HG03097 (cell line): ENCODE results near the gene SPEF2.

Source experiments
- ATAC-seq: cut with Tn5 transposase; IDR thresholded peaks from one replicate; pipeline ENCODE4 v1.9.1; 2021; ENCODE audit not compliant: unreplicated experiment, low FRiP score

Gene SPEF2

GRCh38 chr5:35709688-35710087, 92.0 kb downstream of the SPEF2 start:
- no peak for ATAC-seq

DNA sequence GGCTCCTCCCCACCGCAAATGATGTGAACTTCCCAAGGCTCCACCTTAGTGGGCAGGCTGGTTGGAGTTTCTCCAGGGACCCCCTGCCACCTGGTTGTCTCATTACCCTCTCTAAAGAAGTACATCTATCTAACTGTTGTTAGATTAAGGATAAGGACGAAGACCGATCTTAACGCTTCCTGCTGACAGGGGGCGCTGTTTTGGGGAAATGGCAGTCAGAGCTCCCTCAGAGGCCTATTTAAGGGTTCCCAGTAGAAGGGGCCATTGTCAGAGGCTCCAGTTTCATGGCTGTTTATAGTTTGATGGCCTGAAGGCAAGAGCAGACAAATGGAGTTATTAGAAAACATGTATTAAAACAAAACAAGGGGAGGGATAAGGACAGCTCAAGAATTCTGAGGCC, 100.1 kb downstream of the SPEF2 start:
- ATAC-seq = no peak

DNA sequence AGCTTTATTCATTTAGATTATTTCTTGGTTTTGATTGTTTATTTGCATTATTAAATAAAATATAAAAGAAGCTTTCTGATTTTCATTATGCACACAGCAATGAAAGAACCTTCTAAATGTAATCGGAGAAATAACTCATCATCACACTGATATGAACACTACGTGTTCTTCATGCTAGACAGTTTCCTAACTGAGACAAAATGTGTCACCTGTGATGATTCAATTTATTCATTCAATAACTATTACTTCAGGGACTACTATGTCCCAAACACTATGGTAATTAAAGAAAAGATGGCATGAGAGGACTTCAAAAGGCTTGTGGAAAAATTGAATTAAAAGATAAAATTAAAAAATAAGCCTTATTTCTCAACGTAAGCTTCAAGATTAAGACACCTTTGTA, 118.1 kb downstream of the SPEF2 start:
- no peak for ATAC-seq

DNA sequence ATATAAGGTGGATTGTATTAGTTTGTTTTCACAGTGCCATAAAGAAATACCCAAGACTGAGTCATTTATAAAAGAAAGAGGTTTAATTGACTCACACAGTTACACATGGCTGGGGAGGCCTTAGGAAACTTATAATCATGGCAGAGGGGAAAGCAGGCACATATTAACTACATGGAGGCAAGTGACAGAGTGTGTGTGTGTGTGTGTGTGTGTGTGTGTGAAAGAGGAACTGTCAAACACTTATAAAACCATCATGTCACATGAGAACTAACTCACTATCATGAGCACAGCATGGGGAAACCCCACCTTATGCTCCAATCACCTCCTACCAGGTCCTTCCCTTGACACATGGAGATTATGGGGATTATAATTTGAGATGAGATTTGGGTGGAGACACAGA, 118.6 kb downstream of the SPEF2 start:
- no peak for ATAC-seq

GRCh38 chr5:35741126-35741716, 123.6 kb downstream of the SPEF2 start:
- ATAC-seq = no peak

- ATAC-seq = no peak
Observed at GRCh38 chr5:35741971-35742370, 124.3 kb downstream of the SPEF2 start.

DNA sequence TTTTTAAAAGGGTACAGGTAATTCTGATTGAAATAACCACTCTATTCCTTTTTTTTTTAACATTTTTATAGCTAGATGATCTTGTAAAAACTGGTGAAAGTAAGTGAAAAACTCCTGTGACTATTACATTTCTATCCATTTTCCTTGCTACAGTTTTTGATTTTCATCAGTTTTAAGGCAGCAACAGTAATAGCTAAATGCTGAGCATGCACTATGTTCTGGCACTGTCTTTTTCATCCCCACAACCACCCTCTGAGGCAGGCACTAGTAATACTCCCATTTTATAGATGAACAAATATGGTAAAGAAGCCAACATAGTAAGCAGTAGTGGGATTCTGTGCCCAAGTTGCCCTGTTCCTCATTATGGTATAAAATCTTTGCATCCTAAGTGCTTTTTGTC, 126.0 kb downstream of the SPEF2 start:
- no peak for ATAC-seq

- ATAC-seq = no peak
Observed at GRCh38 chr5:35745193-35745592, 127.5 kb downstream of the SPEF2 start.

GRCh38 chr5:35745660-35746059, 128.0 kb downstream of the SPEF2 start:
- ATAC-seq = no peak

DNA sequence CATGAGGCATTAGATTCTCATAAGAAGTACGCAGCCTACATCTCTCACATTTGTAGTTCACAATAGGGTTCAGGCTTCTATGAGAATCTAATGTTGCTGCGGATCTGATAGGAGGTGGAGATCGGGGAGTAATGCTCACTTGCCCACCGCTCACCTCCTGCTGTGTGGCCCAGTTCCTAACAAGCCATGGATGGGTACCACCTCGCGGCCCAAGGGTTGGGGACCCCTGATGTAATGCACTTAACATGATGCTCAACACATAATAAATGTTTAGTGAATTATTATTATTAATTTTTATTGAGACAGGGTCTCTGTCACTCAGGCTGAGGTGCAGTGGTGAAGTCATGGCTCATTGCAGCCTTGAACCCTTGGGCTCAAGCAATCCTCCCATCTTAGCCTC, 134.3 kb downstream of the SPEF2 start:
- no peak for ATAC-seq

DNA sequence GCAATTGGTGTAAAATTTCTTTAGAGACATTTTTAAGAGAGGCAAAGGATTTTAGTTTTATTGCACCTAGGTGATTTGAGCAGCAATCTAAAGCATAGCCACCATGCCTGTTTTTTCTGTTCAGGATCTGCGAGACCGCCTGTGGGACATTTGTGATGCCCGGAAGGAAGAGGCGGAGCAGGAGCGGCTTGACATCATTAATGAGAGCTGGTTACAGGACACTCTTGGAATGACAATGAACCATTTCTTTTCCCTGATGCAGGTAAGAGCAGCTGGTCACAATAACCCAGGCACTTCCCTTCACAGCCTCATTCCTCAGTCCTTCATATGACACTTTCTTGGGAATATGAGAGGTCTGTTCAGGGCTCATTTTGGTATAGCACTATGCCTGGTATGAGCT, 135.8 kb downstream of the SPEF2 start:
- no peak for ATAC-seq

GRCh38 chr5:35754481-35754880, 136.8 kb downstream of the SPEF2 start:
- no peak for ATAC-seq

GRCh38 chr5:35755966-35756365, 138.3 kb downstream of the SPEF2 start:
- no peak for ATAC-seq

- no peak for ATAC-seq
Observed at GRCh38 chr5:35758151-35758724, 140.6 kb downstream of the SPEF2 start.

DNA sequence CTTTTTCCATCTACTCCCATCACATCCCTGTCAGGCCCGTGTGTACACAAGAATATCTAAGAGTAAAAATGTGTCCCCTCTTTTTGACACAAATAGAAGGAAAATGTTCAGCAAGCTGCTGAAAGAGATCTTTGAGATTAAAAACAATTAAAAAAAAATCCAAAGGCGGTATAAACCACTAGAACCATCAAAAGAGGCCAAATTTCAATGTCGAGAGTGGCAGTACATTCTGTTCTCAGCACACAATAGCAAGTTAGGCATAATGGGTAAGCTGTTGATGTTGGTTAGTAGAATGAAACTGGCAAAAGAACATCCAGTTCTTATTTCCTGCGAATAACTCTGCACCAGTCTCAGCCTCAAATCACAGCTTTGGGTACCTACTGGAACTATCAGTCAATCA, 143.9 kb downstream of the SPEF2 start:
- no peak for ATAC-seq

- ATAC-seq = no peak
Observed at GRCh38 chr5:35762368-35762767, 144.7 kb downstream of the SPEF2 start.

DNA sequence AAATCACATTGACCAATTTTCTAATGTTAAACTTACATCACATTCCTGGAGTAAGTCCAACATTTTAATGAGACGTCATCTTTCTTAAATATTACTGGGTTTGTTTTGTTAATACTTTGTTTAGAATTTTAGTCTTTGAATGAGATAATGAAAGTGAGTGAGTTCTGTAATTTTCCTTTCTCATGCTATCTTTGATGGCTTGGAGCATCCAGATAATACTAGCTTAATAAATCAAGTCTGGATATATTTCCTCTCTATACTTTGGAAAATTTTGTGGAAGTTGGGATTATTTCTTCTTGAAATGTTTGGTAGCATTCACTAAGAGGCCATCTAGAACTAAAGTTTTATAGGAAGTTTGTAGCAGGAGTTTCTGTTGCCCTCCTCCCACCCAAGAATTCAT, 148.3 kb downstream of the SPEF2 start:
- no peak for ATAC-seq

DNA sequence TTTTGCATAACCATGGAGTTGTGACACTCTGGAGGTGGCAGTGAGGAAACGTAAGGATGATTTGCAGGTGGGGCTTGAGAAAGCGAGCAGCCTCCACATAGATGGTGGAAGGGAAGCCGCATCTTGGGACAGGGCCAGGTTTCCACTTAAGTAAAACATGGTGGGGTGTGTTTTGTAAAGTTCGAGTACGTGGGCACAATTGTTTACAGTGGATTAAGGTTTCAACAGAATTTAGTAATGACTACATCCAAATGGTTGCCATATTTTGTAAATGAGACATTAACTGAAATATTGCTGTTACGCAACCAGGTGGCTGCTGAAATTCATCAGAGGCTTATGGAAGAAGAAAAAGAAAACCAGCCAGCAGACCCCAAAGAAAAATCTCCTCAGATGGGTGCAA, 153.6 kb downstream of the SPEF2 start:
- no peak for ATAC-seq

- no peak for ATAC-seq
Observed at GRCh38 chr5:35771839-35772238, 154.2 kb downstream of the SPEF2 start.

GRCh38 chr5:35773967-35774366, 156.3 kb downstream of the SPEF2 start:
- no peak for ATAC-seq

GRCh38 chr5:35776757-35777156, 159.1 kb downstream of the SPEF2 start:
- ATAC-seq = no peak

GRCh38 chr5:35777358-35778087, 159.9 kb downstream of the SPEF2 start:
- no peak for ATAC-seq
